Keratinocyte (primary cell): ENCODE results near the gene SLFNL1. TPM values are rescaled to one million over a fixed set of nuclear protein-coding genes. Genes with fewer than 3 reads are reported as not detected.

Source experiments
- DNase-seq: peaks from one replicate; pipeline ENCODE4 v3.0.0-alpha.2; 2011; ENCODE audit warnings: low read depth, missing footprints, low spot score
- FAIRE-seq: peaks from 2 replicates; lab custom pipeline; 2011; peaks lifted over from hg19 to GRCh38; lab: Jason Lieb, UNC
- H2AFZ ChIP-seq: 2 replicates; pipeline ENCODE4 v1.6.0; 2012; ENCODE audit warnings: low read length, control low read depth, inconsistent platforms; ENCODE audit not compliant: control insufficient read depth
- H3K27ac ChIP-seq: 2 replicates; pipeline ENCODE4 v1.5.1; 2011; ENCODE audit warnings: low read length; ENCODE audit not compliant: control insufficient read depth, insufficient read depth
- H3K27me3 ChIP-seq: 3 replicates; pipeline ENCODE4 v1.6.0; 2011; ENCODE audit warnings: low read length; ENCODE audit not compliant: control insufficient read depth, insufficient read depth; ENCODE audit errors: extremely low read depth
- H3K36me3 ChIP-seq, 2 experiments: 2 replicates in 1 of 2; 3 replicates in 1 of 2; pipeline ENCODE4 v1.5.1; 2011; ENCODE audit warnings: low read length in 2 of 2, mild to moderate bottlenecking in 1 of 2; ENCODE audit not compliant: control insufficient read depth in 2 of 2, insufficient read depth in 2 of 2; ENCODE audit errors: extremely low read depth in 1 of 2
- H3K4me1 ChIP-seq: 3 replicates; pipeline ENCODE4 v1.5.1; 2011; ENCODE audit warnings: low read length; ENCODE audit not compliant: control insufficient read depth, insufficient read depth; ENCODE audit errors: extremely low read depth
- H3K4me2 ChIP-seq: 3 replicates; pipeline ENCODE4 v1.6.0; 2011; ENCODE audit warnings: low read depth, low read length; ENCODE audit not compliant: control insufficient read depth, insufficient read depth; ENCODE audit errors: extremely low read depth
- H3K4me3 ChIP-seq, 3 experiments: fragments of 200-600 bp in 1 of 3; sonication (generic) in 1 of 3; 2 replicates in 2 of 3; 3 replicates in 1 of 3; pipeline ENCODE4 v1.5.1; 2011 to 2016; ENCODE audit warnings: low read length in 3 of 3, mild to moderate bottlenecking in 3 of 3, control low read depth in 2 of 3, inconsistent platforms in 1 of 3, low read depth in 1 of 3, mixed read lengths in 1 of 3, mixed run types in 1 of 3, moderate library complexity in 1 of 3; ENCODE audit not compliant: control insufficient read depth in 2 of 3, insufficient read depth in 2 of 3; ENCODE audit errors: extremely low read depth in 1 of 3
- H3K79me2 ChIP-seq: 2 replicates; pipeline ENCODE4 v1.6.0; 2012; ENCODE audit warnings: low read length; ENCODE audit not compliant: control insufficient read depth, insufficient read depth
- H3K9ac ChIP-seq: 3 replicates; pipeline ENCODE4 v1.6.0; 2011; ENCODE audit warnings: low read length; ENCODE audit not compliant: control insufficient read depth, insufficient read depth; ENCODE audit errors: extremely low read depth
- H3K9me1 ChIP-seq: 3 replicates; pipeline ENCODE4 v1.6.0; 2011; ENCODE audit warnings: low read length; ENCODE audit not compliant: control insufficient read depth, insufficient read depth; ENCODE audit errors: extremely low read depth
- H3K9me3 ChIP-seq: 2 replicates; pipeline ENCODE4 v1.5.1; 2012; ENCODE audit warnings: low read depth, low read length; ENCODE audit not compliant: control insufficient read depth
- H4K20me1 ChIP-seq: 3 replicates; pipeline ENCODE4 v1.6.0; 2011; ENCODE audit warnings: low read length; ENCODE audit not compliant: control insufficient read depth, insufficient read depth; ENCODE audit errors: extremely low read depth
- CTCF ChIP-seq, 3 experiments: IDR thresholded peaks in 1 of 3; conservative IDR thresholded peaks in 1 of 3; optimal IDR thresholded peaks in 1 of 3; 2 replicates in 2 of 3; 3 replicates in 1 of 3; pipeline versions ENCODE3 to v1.5.1; 2011; ENCODE audit warnings: low read length in 3 of 3, mild to moderate bottlenecking in 3 of 3, moderate library complexity in 2 of 3, control low read depth in 1 of 3, inconsistent platforms in 1 of 3; ENCODE audit not compliant: insufficient read depth in 2 of 3; ENCODE audit errors: extremely low read depth in 1 of 3
- EZH2 ChIP-seq: IDR thresholded peaks from one replicate; pipeline ENCODE4 v1.6.1; 2012; ENCODE audit warnings: inconsistent platforms, mild to moderate bottlenecking, low read length, moderate library complexity
- dilution Hi-C: fragments of 300-500 bp; cut with MboI; formaldehyde crosslinking; loops from one replicate; pipeline ENCODE4 v1.7.0; 2020; ENCODE audit warnings: low sequenced_read_pairs; ENCODE audit not compliant: extremely low pct_ligation_motif_present
- polyA plus RNA-seq, 5 experiments: library from polyadenylated mRNA; depleted of rRNA in 3 of 5; stranded (reverse) in 3 of 5; stranded (forward) in 1 of 5; unstranded in 1 of 5; fragments of >200 nt; gene quantifications; 1 replicate in 1 of 5; 2 replicates in 3 of 5; 3 replicates in 1 of 5; pipeline versions ENCODE4 v1.2.1 to v1.2.3, GENCODE V29; 2011 to 2012; ENCODE audit warnings: missing spikeins in 2 of 5, low read depth in 1 of 5, low replicate concordance in 1 of 5

The SLFNL1 gene
- polyA plus RNA-seq, 1 donor (not counting 4 experiments of a cell fraction or from before 2014, with no cell fraction given), result not detected

DNA sequence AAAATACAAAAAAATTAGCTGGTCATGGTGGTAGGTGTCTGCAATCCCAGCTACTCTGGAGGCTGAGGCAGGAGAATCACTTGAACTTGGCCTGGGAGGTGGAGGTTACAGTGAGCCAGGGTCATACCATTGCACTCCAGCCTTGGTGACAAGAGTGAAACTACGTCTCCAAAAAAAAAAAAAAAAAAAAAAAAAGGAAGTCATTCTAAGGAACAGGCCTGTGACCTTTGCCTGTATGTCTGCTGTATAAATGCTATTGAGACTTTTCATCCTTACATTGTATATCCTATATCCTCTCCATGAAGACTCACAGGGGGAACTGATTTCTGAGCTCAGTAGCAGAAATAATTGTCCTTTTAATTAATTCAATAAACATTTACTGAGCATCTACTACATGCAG is 49.6 kb downstream of the SLFNL1 start:
- Histone ChIP-seq H3K79me2 (no peaks in the 10 kb centered on the region), H3K36me3 (no peaks in the 10 kb centered on the region), H4K20me1 (no peaks in the 10 kb centered on the region), H3K4me1 (peaks cover 14% of the 10 kb centered on the region), H2AFZ (no peak overlapping the region), H3K4me3 (no peak overlapping the region), H3K9me3 (no peaks in the 10 kb centered on the region), H3K9me1 (no peaks in the 10 kb centered on the region), H3K9ac (no peak overlapping the region), H3K4me2 (no peak overlapping the region), H3K27me3 (no peaks in the 10 kb centered on the region), H3K27ac (no peak overlapping the region)
- TF ChIP-seq EZH2 (no peak), CTCF (optimal IDR thresholded peaks at IDR 0.05 in 1 of 3, IDR thresholded peaks at IDR 0.05 in 1 of 3, conservative IDR thresholded peaks at IDR 0.05 in 1 of 3; ENCODE audit: extremely low read depth in 1 of 3, insufficient read depth in 2 of 3, low read length in 3 of 3) (no peak)
- no peak for DNase-seq
- dilution Hi-C loops, result no loop called here
- no peak for FAIRE-seq

GRCh38 chr1:40969445-40969844 is 52.1 kb downstream of the SLFNL1 start:
- TF ChIP-seq EZH2 (no peak), CTCF (optimal IDR thresholded peaks at IDR 0.05 in 1 of 3, IDR thresholded peaks at IDR 0.05 in 1 of 3, conservative IDR thresholded peaks at IDR 0.05 in 1 of 3; ENCODE audit: extremely low read depth in 1 of 3, insufficient read depth in 2 of 3, low read length in 3 of 3) (no peak)
- Histone ChIP-seq H3K4me2 (no peak overlapping the region), H4K20me1 (no peaks in the 10 kb centered on the region), H3K4me1 (peaks cover 14% of the 10 kb centered on the region), H3K9me3 (no peaks in the 10 kb centered on the region), H3K9ac (no peak overlapping the region), H3K4me3 (no peak overlapping the region), H3K79me2 (no peaks in the 10 kb centered on the region), H2AFZ (no peak overlapping the region), H3K27ac (no peak overlapping the region), H3K9me1 (no peaks in the 10 kb centered on the region), H3K27me3 (no peaks in the 10 kb centered on the region), H3K36me3 (no peaks in the 10 kb centered on the region)
- no peak for DNase-seq
- dilution Hi-C loops, result no loop called here
- FAIRE-seq, result no peak
